Activated T-cell treated with anti-CD3 and anti-CD28 coated beads, Interleukin-2, amount 50 U/mL, for 72 hours (primary cell): ENCODE data around the gene ATF4. TPM values are rescaled to one million over a fixed set of nuclear protein-coding genes. Genes with fewer than 3 reads are reported as not detected.

Experiments used
- ATAC-seq, 2 donors: fragments of 150-1000 bp; cut with Tn5 transposase; replicated peaks in 1 of 2; 2 replicates each; pipeline ENCODE4 v1.10.0; 2021; ENCODE audit warnings: moderate library complexity in 2 of 2, mild to moderate bottlenecking in 1 of 2
- DNase-seq, 2 donors: peaks; one replicate each; pipeline ENCODE4 v3.0.0; 2021 to 2022; ENCODE audit warnings: mixed read lengths in 1 of 2
- H3K27ac Mint-ChIP-seq: one replicate; pipeline ENCODE4 v1.8.0; 2022; ENCODE audit warnings: mild to moderate bottlenecking, moderate library complexity, mixed read lengths
- H3K27me3 Mint-ChIP-seq: one replicate; pipeline ENCODE4 v1.8.0; 2022; ENCODE audit warnings: low read depth, mixed read lengths
- H3K36me3 Mint-ChIP-seq, 2 donors: one replicate each; pipeline ENCODE4 v1.8.0; 2022; ENCODE audit warnings: mixed read lengths in 2 of 2, mild to moderate bottlenecking in 1 of 2; ENCODE audit not compliant: insufficient read depth in 2 of 2
- H3K4me1 Mint-ChIP-seq: one replicate; pipeline ENCODE4 v1.8.0; 2022; ENCODE audit warnings: low read depth, mixed read lengths
- H3K4me3 Mint-ChIP-seq, 2 donors: one replicate each; pipeline ENCODE4 v1.8.0; 2022; ENCODE audit warnings: mild to moderate bottlenecking in 2 of 2, mixed read lengths in 2 of 2, moderate library complexity in 2 of 2
- H3K9me3 Mint-ChIP-seq, 2 donors: one replicate each; pipeline ENCODE4 v1.8.0; 2022; ENCODE audit warnings: mixed read lengths in 2 of 2
- total RNA-seq, 2 donors: library from RNA; stranded (reverse); gene quantifications; one replicate each; pipeline ENCODE4 v1.2.3, GENCODE V29; 2022

Gene ATF4
- total RNA-seq, 2 donors from 2014 or later = 779 to 836 TPM

DNA sequence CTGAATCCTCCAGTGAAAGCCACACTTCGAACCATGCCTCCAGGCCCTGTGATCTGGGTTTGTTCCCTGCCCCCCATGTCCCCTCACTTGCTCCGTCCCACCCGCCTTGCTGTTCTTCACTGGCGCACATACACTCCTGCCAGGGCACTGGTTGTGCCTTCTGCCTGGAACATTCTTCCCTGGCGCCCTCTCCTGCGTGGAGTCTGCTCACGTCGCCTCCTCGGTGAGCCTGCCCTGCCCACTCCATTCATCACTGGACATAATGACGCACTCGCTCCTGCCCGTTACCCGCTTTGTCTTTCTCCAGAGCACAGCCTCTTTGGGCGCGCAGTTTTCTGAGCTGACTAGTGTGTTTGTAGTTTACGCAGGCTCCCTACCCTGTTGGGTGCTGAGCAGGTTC, 39.3 kb upstream of the ATF4 start:
- no peak for ATAC-seq
- H3K9me3 Mint-ChIP-seq = no peaks in the 10 kb centered on the region
- DNase-seq = no peak
- no peaks in the 10 kb centered on the region for H3K4me1 Mint-ChIP-seq
- H3K27me3 Mint-ChIP-seq = no peaks in the 10 kb centered on the region
- H3K27ac Mint-ChIP-seq = no peak overlapping the region
- H3K4me3 Mint-ChIP-seq = no peak overlapping the region
- H3K36me3 Mint-ChIP-seq = no peaks in the 10 kb centered on the region

DNA sequence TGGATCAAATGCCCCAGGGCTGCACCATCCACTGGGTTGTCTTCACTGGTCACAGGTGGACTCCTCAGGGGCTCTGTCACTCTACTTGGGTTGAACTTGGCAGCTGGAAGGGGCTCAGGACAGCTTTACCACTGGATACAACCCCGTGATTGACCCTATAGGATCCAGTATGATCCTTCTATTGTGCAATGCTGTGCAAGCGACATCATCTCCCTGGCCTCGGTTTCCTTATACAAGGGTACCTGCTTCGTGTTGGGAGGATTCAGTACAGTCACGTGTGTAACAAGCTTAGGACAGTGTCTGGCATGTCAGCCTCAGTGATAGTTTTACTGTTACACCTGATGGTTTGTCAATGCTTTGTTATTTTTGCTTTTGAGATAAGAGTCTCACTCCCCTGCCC, 38.8 kb upstream of the ATF4 start:
- no peaks in the 10 kb centered on the region for H3K36me3 Mint-ChIP-seq
- DNase-seq (no peak), ATAC-seq (no peak)
- H3K27ac Mint-ChIP-seq = no peak overlapping the region
- no peaks in the 10 kb centered on the region for H3K9me3 Mint-ChIP-seq
- no peaks in the 10 kb centered on the region for H3K27me3 Mint-ChIP-seq
- no peaks in the 10 kb centered on the region for H3K4me1 Mint-ChIP-seq
- H3K4me3 Mint-ChIP-seq = no peak overlapping the region

DNA sequence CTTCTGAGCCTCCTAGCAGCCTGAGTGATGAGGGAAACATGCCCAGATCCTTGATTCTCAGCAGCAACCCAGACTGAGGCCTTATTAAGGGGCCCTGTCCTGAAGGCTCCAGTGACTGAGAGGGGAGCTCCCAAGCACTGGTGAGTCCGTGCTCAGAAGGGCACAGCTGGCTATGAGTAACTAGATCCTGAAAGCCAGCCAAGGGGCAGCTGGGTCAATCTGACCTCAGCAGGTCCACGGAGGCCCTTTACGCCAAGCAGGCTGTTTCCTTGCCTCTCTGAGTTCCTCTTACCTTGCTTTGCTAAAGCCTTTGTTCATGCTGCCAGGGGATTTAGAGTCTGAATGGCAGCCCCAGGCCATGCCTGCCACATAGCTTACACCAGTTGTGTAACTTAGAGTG, 37.6 kb upstream of the ATF4 start:
- ATAC-seq (no peak), DNase-seq (no peak)
- Mint-ChIP-seq H3K27ac (no peak overlapping the region), H3K9me3 (no peaks in the 10 kb centered on the region), H3K27me3 (no peaks in the 10 kb centered on the region), H3K36me3 (no peaks in the 10 kb centered on the region), H3K4me3 (no peak overlapping the region), H3K4me1 (no peaks in the 10 kb centered on the region)

DNA sequence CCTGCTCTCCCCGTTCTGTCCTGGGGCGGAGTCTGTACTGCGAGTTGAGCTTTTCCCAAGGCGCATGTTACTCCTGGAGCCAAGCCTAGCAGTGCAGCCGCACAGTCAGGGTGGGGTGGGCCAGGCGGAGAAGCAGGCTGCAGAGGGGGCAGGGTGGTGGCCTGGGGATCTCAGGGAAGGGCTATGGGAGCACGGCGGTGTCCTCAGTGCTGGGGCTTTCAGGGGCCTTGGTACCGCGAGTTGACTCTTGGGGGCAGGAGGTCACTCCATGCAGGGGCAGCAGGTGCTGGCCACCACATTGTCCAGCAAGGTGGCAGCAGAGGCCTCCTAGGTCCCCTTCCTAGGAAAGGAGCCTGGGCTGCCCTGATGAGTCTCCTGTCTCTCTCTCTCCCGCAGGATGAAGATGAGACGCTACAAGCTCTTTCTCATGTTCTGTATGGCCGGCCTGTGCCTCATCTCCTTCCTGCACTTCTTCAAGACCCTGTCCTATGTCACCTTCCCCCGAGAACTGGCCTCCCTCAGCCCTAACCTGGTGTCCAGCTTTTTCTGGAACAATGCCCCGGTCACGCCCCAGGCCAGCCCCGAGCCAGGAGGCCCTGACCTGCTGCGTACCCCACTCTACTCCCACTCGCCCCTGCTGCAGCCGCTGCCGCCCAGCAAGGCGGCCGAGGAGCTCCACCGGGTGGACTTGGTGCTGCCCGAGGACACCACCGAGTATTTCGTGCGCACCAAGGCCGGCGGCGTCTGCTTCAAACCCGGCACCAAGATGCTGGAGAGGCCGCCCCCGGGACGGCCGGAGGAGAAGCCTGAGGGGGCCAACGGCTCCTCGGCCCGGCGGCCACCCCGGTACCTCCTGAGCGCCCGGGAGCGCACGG, 33.2 kb upstream of the ATF4 start:
- ATAC-seq (no peak), DNase-seq (no peak)
- H3K36me3 Mint-ChIP-seq = no peaks in the 10 kb centered on the region
- no peak overlapping the region for H3K27ac Mint-ChIP-seq
- H3K9me3 Mint-ChIP-seq = no peaks in the 10 kb centered on the region
- peaks cover 8% of the 10 kb centered on the region for H3K4me1 Mint-ChIP-seq
- no peak overlapping the region for H3K4me3 Mint-ChIP-seq
- H3K27me3 Mint-ChIP-seq = no peaks in the 10 kb centered on the region

DNA sequence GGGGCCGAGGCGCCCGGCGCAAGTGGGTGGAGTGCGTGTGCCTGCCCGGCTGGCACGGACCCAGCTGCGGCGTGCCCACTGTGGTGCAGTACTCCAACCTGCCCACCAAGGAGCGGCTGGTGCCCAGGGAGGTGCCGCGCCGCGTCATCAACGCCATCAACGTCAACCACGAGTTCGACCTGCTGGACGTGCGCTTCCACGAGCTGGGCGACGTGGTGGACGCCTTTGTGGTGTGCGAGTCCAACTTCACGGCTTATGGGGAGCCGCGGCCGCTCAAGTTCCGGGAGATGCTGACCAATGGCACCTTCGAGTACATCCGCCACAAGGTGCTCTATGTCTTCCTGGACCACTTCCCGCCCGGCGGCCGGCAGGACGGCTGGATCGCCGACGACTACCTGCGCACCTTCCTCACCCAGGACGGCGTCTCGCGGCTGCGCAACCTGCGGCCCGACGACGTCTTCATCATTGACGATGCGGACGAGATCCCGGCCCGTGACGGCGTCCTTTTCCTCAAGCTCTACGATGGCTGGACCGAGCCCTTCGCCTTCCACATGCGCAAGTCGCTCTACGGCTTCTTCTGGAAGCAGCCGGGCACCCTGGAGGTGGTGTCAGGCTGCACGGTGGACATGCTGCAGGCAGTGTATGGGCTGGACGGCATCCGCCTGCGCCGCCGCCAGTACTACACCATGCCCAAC, 32.4 kb upstream of the ATF4 start:
- Mint-ChIP-seq H3K27ac (no peak overlapping the region), H3K4me1 (peaks cover 8% of the 10 kb centered on the region), H3K9me3 (no peaks in the 10 kb centered on the region), H3K4me3 (no peak overlapping the region), H3K36me3 (no peaks in the 10 kb centered on the region), H3K27me3 (no peaks in the 10 kb centered on the region)
- no peak for ATAC-seq
- no peak for DNase-seq

DNA sequence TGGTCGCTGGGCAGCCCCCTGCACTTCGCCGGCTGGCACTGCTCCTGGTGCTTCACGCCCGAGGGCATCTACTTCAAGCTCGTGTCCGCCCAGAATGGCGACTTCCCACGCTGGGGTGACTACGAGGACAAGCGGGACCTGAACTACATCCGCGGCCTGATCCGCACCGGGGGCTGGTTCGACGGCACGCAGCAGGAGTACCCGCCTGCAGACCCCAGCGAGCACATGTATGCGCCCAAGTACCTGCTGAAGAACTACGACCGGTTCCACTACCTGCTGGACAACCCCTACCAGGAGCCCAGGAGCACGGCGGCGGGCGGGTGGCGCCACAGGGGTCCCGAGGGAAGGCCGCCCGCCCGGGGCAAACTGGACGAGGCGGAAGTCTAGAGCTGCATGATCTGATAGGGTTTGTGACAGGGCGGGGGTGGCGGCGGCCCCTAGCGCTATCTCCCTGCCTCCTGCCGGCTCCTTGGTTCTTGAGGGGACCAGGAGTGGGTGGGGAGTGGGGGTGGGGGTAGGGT, 31.7 kb upstream of the ATF4 start:
- DNase-seq (no peak), ATAC-seq (no peak)
- no peaks in the 10 kb centered on the region for H3K9me3 Mint-ChIP-seq
- peaks cover 8% of the 10 kb centered on the region for H3K4me1 Mint-ChIP-seq
- H3K4me3 Mint-ChIP-seq = no peak overlapping the region
- H3K27ac Mint-ChIP-seq = no peak overlapping the region
- H3K27me3 Mint-ChIP-seq = no peaks in the 10 kb centered on the region
- no peaks in the 10 kb centered on the region for H3K36me3 Mint-ChIP-seq

DNA sequence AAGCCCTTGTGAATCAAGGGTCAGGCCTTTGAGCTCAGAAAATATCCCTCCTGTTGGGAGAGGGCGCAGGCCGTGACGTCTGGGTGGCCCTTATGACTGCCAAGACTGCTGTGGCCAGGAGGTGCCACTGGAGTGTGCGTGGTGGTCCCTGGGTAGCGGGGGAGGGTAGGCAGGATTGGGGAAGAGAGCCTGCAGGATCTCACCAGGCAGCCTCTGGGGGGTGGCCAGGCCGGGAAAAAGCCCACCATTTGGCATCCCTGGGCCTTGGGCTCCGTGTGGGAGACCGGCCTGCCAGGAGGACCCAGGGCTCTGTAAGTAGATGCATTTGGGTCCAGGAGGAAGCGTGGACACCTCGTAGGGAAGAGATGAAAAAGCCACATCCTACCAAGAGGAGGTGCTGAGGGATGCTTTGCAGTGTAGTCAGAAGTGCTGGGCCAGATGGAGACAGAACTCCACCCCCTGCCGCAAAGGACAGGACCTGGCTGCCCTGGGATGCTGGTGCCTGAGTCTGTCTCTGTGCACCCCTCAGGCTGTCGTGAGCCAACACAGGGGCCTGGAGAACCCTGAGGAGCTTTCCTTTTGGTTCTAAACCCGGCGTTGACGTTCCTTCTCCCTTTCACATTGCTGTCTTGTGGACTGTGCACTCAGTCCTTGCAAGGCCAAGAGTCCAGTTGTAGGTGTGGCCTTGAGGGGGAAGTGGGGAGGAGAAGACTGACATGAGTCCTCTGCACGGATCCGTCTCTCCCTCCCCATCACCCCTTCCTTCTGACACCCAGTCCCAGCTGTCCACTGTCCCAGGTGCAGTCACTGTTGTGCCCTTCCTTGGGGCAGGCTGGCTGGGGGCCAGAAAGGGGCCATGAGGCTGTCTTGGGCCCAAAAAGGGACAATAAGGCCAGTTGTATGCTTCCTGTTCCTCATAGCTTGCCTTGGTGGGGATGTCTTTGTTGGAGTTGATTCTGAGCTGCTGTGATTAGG, 31.0 kb upstream of the ATF4 start:
- Mint-ChIP-seq H3K27ac (no peak overlapping the region), H3K4me1 (peaks cover 8% of the 10 kb centered on the region), H3K27me3 (no peaks in the 10 kb centered on the region), H3K36me3 (no peaks in the 10 kb centered on the region), H3K4me3 (no peak overlapping the region), H3K9me3 (no peaks in the 10 kb centered on the region)
- DNase-seq (no peak), ATAC-seq (no peak)

DNA sequence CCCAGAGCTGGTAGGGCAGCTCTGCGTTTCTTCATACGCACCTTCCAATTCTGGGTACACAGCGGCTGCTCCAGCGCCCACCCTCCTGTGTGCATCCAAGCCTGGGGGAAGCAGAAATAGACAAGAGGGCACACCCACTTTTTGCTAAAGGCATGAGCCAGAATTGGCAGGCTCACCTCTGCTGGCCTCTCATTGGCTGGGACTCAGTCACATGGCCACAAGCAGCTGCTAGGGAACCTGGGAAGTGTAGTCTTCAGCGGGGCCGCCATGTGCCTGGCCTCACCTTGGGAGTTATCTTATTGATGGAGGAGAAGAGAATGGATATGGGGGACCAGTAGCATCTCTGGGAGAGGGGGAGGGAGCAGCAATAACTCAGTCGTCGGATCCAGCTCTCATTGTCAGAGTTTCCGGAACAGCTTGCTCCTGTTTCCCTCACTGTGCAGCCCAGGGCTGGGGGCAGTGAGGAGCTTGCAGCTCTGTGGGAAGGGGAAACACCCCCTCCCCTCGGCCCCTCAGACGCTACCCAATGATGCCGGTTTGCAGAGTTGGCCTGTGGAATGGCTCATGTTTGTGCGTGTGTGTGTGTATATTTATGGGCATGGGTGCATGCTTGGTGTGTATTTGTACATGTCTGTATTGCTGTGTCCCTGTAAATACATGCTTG, 30.1 kb upstream of the ATF4 start:
- Mint-ChIP-seq H3K27ac (no peak overlapping the region), H3K4me3 (no peak overlapping the region), H3K36me3 (no peaks in the 10 kb centered on the region), H3K27me3 (no peaks in the 10 kb centered on the region), H3K9me3 (no peaks in the 10 kb centered on the region), H3K4me1 (peaks cover 14% of the 10 kb centered on the region)
- ATAC-seq (peak; percentile 98), DNase-seq (peak; percentile 74 to 85)

DNA sequence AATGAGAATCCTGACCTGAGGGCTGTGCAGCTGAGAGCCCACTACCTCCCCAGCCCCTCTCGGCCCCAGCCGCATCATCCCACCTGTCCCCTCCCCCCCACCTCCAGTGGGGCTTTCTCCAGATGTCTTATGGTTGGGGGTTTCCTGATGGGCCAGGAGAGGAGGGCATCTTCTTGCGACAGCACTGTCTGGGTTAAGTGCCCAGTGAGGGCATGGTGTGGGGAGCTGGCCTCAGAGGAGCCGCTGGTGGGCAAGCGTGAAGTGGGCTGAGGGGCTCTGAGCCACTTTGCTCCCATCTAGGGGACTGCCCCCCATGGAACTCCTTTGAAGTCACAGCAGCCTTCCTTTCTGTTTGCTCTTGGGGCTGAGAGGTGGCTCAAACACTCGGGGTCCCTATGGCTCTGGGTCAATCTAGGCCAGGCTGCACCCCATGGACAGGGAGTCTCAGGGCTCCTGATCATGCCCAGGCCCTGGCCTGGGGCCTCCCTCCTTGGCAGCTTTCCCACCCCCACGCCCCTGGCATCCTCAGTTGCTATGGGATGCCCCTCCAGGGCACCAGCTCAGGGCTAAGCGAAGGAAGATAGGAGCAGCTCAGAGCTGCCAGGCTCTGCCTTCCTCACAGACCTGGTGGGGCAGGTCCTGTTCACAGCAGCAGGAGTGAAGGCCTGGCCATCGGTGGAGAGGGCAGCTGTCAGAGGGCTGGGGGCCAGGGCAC, 29.2 kb upstream of the ATF4 start:
- Mint-ChIP-seq H3K27ac (no peak overlapping the region), H3K4me3 (no peak overlapping the region), H3K36me3 (no peaks in the 10 kb centered on the region), H3K27me3 (no peaks in the 10 kb centered on the region), H3K9me3 (no peaks in the 10 kb centered on the region), H3K4me1 (peaks cover 15% of the 10 kb centered on the region)
- ATAC-seq (no peak), DNase-seq (no peak)

DNA sequence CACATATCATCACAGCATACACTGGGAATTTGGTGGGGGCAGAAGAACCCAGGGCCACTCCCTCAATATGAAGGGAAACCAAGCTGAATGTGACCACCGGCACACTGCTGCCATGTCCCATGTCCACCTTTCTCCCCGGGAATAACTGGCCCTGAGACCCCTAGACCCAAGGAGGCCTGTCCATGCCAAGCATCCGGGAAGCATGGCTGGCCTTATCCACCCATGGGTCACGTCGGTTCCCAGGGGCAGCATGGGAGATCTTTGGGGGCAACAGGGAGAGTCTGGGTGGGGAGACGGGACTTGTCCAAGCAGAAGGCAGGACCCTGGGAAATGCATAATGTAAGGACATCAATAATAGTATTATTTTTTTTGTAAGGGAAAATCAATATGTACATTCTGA, 28.7 kb upstream of the ATF4 start:
- no peak overlapping the region for H3K27ac Mint-ChIP-seq
- H3K36me3 Mint-ChIP-seq = no peaks in the 10 kb centered on the region
- H3K9me3 Mint-ChIP-seq = no peaks in the 10 kb centered on the region
- H3K27me3 Mint-ChIP-seq = no peaks in the 10 kb centered on the region
- H3K4me1 Mint-ChIP-seq = peaks cover 20% of the 10 kb centered on the region
- H3K4me3 Mint-ChIP-seq = no peak overlapping the region
- ATAC-seq (no peak), DNase-seq (no peak)

DNA sequence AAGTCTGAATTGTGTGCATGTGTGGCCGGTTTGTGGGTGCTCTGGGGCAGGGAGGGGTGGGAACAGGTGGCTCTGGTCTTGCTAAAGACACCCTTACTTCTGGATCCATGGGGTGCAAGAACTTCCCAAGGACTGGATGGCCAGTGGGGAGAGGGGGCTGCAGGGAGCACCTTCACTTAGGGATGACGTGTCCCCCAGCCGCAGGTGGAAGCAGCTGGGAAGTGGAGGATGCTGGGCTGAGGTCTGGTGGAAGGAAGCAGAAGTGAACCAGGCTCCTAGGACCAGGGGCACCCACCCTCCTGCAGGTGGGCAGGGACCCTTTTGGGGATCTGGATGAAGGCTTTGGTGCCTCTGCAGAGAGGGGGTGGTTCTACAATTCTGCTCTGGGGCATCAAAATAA, 28.2 kb upstream of the ATF4 start:
- Mint-ChIP-seq H3K4me3 (no peak overlapping the region), H3K36me3 (no peaks in the 10 kb centered on the region), H3K27me3 (no peaks in the 10 kb centered on the region), H3K9me3 (no peaks in the 10 kb centered on the region), H3K4me1 (peaks cover 22% of the 10 kb centered on the region), H3K27ac (no peak overlapping the region)
- no peak for ATAC-seq
- DNase-seq = no peak

DNA sequence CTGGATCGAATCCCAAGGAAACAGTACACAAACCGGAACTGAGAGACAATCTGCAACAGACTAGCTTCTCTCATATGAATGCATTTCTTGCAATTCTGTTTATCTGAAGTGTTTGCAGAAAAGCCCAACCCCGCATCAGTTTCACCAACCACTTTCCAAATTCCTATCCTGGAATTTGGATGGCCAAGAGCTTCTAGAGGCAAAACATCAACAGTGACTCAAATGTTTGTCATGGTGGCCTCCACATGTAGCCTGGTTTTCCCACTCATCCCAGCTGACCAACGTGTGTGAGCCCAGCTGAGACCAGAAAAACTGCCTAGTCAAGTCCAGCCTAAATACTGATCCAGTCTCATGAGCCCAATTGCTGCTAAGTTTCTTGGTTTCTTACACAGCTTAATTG, 26.6 kb upstream of the ATF4 start:
- ATAC-seq = no peak
- Mint-ChIP-seq H3K9me3 (no peaks in the 10 kb centered on the region), H3K27ac (no peak overlapping the region), H3K4me1 (peaks cover 26% of the 10 kb centered on the region), H3K4me3 (no peak overlapping the region), H3K27me3 (no peaks in the 10 kb centered on the region), H3K36me3 (no peaks in the 10 kb centered on the region)
- no peak for DNase-seq
